Urinary bladder (tissue), 4 donors: Measurements from ENCODE around the gene NVL. TPM values are rescaled to one million over a fixed set of nuclear protein-coding genes. Genes with fewer than 3 reads are reported as not detected.
"Not testable (repeated sequence)": the region's sequence is repeated elsewhere in the genome, so short reads cannot be mapped to it uniquely, and the experiment has no call there.

Source experiments
- DNase-seq: peaks from one replicate; pipeline ENCODE4 v3.0.0-alpha.2; 2015; ENCODE audit errors: extremely low spot score
- H3K27ac ChIP-seq: one replicate; pipeline ENCODE4 v1.5.1; 2013; ENCODE audit warnings: low read depth, mild to moderate bottlenecking, moderate library complexity
- H3K36me3 ChIP-seq: one replicate; pipeline ENCODE4 v1.6.1; 2013; ENCODE audit warnings: mild to moderate bottlenecking, moderate library complexity; ENCODE audit not compliant: insufficient read depth
- H3K4me1 ChIP-seq: one replicate; pipeline ENCODE4 v1.6.1; 2013; ENCODE audit warnings: mild to moderate bottlenecking, moderate library complexity; ENCODE audit not compliant: insufficient read depth
- H3K4me3 ChIP-seq: one replicate; pipeline ENCODE4 v1.5.1; 2013; ENCODE audit warnings: low read depth, low read length
- WGBS: extraction: QIAGEN DNeasy Blood & Tissue Kit; methylation state at CpG from one replicate; pipeline ENCODE4 v1.1.7; 2013; 5-methylcytosine and 5-hydroxymethylcytosine counted together
- polyA plus RNA-seq: library from polyadenylated mRNA; stranded (reverse); fragments of 200-250 nt; gene quantifications from one replicate; pipeline ENCODE4 v1.2.3, GENCODE V29; 2013
- total RNA-seq: library from RNA; depleted of rRNA; stranded (reverse); fragments of >200 nt; gene quantifications from one replicate; pipeline ENCODE4 v1.2.3, GENCODE V29; 2014
- donor health status: healthy with polysubstance abuse.
- donor health status: healthy.

Gene NVL
- total and polyA plus RNA-seq, 2 donors: 14.8 to 54.0 TPM

- DNase-seq, H3K4me1 ChIP-seq, H3K27ac ChIP-seq, H3K36me3 ChIP-seq, H3K4me3 ChIP-seq: not testable (repeated sequence)
- 93% methylated on average over 49 of the region's 49 CpGs for WGBS
These were observed 22.6 kb upstream of the NVL start for GRCh38 chr1:224352436-224353085.

- H3K4me1 ChIP-seq, H3K27ac ChIP-seq, H3K4me3 ChIP-seq, DNase-seq, H3K36me3 ChIP-seq: not testable (repeated sequence)
- WGBS: 92% methylated on average over 30 of the region's 30 CpGs
These were observed 19.7 kb upstream of the NVL start for GRCh38 chr1:224349716-224350115.

- H3K27ac ChIP-seq: no peak overlapping the region
- 83% methylated on average over 2 of the region's 2 CpGs for WGBS
- no peaks in the 10 kb centered on the region for H3K4me1 ChIP-seq
- no peak for DNase-seq
- H3K4me3 ChIP-seq: no peak overlapping the region
- no peaks in the 10 kb centered on the region for H3K36me3 ChIP-seq
These were observed 18.2 kb upstream of the NVL start for GRCh38 chr1:224348137-224348536.

GRCh38 chr1:224343679-224344078 is 13.7 kb upstream of the NVL start:
- H3K4me3 ChIP-seq: no peak overlapping the region

GRCh38 chr1:224340453-224341384 is 10.7 kb upstream of the NVL start:
- peak overlapping the region; percentile 29 for H3K4me3 ChIP-seq
- H3K36me3 ChIP-seq, DNase-seq, H3K27ac ChIP-seq, H3K4me1 ChIP-seq: not testable (repeated sequence)
- 8% methylated on average over 31 of the region's 36 CpGs for WGBS

More at GRCh38 chr1:224343679-224344078, 13.7 kb upstream of the NVL start:
- WGBS: 39% methylated on average over 3 of the region's 3 CpGs
- no peak overlapping the region for H3K27ac ChIP-seq
- DNase-seq: no peak
- H3K36me3 ChIP-seq: no peaks in the 10 kb centered on the region
- H3K4me1 ChIP-seq: no peaks in the 10 kb centered on the region

GRCh38 chr1:224339442-224340033 is 9.6 kb upstream of the NVL start:
- H3K4me3 ChIP-seq: no peak overlapping the region
- H3K27ac ChIP-seq: no peak overlapping the region
- DNase-seq: no peak
- no peaks in the 10 kb centered on the region for H3K36me3 ChIP-seq
- 64% methylated on average over 2 of the region's 4 CpGs for WGBS
- no peaks in the 10 kb centered on the region for H3K4me1 ChIP-seq

- Histone ChIP-seq H3K36me3 (no peaks in the 10 kb centered on the region), H3K27ac (no peak overlapping the region), H3K4me3 (no peak overlapping the region), H3K4me1 (no peaks in the 10 kb centered on the region)
- WGBS: 95% methylated on average over 4 of the region's 4 CpGs
- DNase-seq: no peak
These were observed 8.3 kb upstream of the NVL start for GRCh38 chr1:224338150-224338838.

GRCh38 chr1:224333939-224334786 is 4.2 kb upstream of the NVL start:
- WGBS: 47% methylated on average over 5 of the region's 5 CpGs
- DNase-seq: no peak
- Histone ChIP-seq H3K4me3 (no peak overlapping the region), H3K27ac (no peak overlapping the region), H3K4me1 (no peaks in the 10 kb centered on the region), H3K36me3 (no peaks in the 10 kb centered on the region)

GRCh38 chr1:224333309-224333926 is 3.4 kb upstream of the NVL start:
- WGBS: 18% methylated on average over 3 of the region's 3 CpGs
- no peak overlapping the region for H3K27ac ChIP-seq
- no peaks in the 10 kb centered on the region for H3K36me3 ChIP-seq
- H3K4me3 ChIP-seq: no peak overlapping the region
- DNase-seq: peak; percentile 63
- H3K4me1 ChIP-seq: no peaks in the 10 kb centered on the region

GRCh38 chr1:224331824-224332223 is 1.9 kb upstream of the NVL start:
- Histone ChIP-seq H3K4me1 (no peaks in the 10 kb centered on the region), H3K36me3 (no peaks in the 10 kb centered on the region), H3K4me3 (no peak overlapping the region), H3K27ac (no peak overlapping the region)
- WGBS: 94% methylated on average over 2 of the region's 2 CpGs
- DNase-seq: no peak

- 97% methylated on average over 2 of the region's 2 CpGs for WGBS
- Histone ChIP-seq H3K4me3 (no peak overlapping the region), H3K36me3 (no peaks in the 10 kb centered on the region), H3K4me1 (no peaks in the 10 kb centered on the region), H3K27ac (no peak overlapping the region)
- DNase-seq: no peak
These were observed 1.4 kb upstream of the NVL start for GRCh38 chr1:224331326-224331725.

- Histone ChIP-seq H3K27ac (no peak overlapping the region), H3K4me3 (peak overlapping the region; percentile 79), H3K4me1 (no peaks in the 10 kb centered on the region), H3K36me3 (no peaks in the 10 kb centered on the region)
- under 1% methylated on average over 7 of the region's 7 CpGs for WGBS
- DNase-seq: no peak
These were observed 509 bp downstream of the NVL start for GRCh38 chr1:224329484-224329841.
